ENCODE data around the gene BSDC1.

The BSDC1 gene

DNA sequence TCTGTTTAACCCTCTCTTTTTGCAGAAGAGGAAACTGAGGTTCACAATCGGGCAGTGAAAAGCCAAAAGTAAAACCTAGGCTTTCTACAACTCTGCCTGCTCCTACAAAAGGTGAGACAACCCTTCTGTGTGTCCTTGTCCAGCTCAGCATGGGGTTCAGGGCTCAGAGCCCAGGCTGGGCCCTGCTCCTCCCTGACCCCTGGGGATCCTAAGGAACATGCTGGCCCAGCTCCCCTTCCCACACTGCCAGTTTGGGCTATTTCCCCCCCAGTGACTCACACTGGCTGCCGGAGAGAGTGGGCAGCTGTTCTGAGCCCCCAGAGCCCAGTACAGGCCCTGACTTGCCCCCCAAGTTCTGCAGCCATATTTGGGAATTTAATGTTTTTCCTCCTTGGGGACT lies 40.8 kb downstream of the BSDC1 start:
- H3K4me2 ChIP-seq (ENCODE audit: insufficient read depth, low read length): no peak overlapping the region
- H3K4me1 ChIP-seq (ENCODE audit: insufficient read depth, low read length): peaks cover 20% of the 10 kb centered on the region
- no peak overlapping the region for H3K4me3 ChIP-seq (ENCODE audit: low read depth in 1 of 2, low read length in 2 of 2)
- H3K27me3 ChIP-seq (ENCODE audit: insufficient read depth, low read length, poor library complexity): no peaks in the 10 kb centered on the region
- no peak for ATAC-seq (ENCODE audit: insufficient read depth, low read depth)
- H3K27ac ChIP-seq (ENCODE audit: low read length): no peak overlapping the region
- TF ChIP-seq EZH2 (IDR thresholded peaks at IDR 0.05; ENCODE audit: borderline replicate concordance, low read depth, low read length, severe bottlenecking): no peak
- TF ChIP-seq, protein P1, sequence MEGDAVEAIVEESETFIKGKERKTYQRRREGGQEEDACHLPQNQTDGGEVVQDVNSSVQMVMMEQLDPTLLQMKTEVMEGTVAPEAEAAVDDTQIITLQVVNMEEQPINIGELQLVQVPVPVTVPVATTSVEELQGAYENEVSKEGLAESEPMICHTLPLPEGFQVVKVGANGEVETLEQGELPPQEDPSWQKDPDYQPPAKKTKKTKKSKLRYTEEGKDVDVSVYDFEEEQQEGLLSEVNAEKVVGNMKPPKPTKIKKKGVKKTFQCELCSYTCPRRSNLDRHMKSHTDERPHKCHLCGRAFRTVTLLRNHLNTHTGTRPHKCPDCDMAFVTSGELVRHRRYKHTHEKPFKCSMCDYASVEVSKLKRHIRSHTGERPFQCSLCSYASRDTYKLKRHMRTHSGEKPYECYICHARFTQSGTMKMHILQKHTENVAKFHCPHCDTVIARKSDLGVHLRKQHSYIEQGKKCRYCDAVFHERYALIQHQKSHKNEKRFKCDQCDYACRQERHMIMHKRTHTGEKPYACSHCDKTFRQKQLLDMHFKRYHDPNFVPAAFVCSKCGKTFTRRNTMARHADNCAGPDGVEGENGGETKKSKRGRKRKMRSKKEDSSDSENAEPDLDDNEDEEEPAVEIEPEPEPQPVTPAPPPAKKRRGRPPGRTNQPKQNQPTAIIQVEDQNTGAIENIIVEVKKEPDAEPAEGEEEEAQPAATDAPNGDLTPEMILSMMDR (IDR thresholded peaks at IDR 0.05; ENCODE audit: borderline replicate concordance, extremely low read depth, low read length, poor library complexity, severe bottlenecking): no peak
- no peak overlapping the region for H2AFZ ChIP-seq (ENCODE audit: low read depth, low read length)
- peaks cover 4% of the 10 kb centered on the region for H3K79me2 ChIP-seq (ENCODE audit: insufficient read depth, low read length)
- H3K9ac ChIP-seq (ENCODE audit: low read depth, low read length): no peak overlapping the region
- no peaks in the 10 kb centered on the region for H4K20me1 ChIP-seq (ENCODE audit: insufficient read depth, low read length)
- no peaks in the 10 kb centered on the region for H3K36me3 ChIP-seq (ENCODE audit: insufficient read depth, low read length)
- DNase-seq: no peak
- H3K9me3 ChIP-seq (ENCODE audit: insufficient read depth, low read length, severe bottlenecking): no peaks in the 10 kb centered on the region

DNA sequence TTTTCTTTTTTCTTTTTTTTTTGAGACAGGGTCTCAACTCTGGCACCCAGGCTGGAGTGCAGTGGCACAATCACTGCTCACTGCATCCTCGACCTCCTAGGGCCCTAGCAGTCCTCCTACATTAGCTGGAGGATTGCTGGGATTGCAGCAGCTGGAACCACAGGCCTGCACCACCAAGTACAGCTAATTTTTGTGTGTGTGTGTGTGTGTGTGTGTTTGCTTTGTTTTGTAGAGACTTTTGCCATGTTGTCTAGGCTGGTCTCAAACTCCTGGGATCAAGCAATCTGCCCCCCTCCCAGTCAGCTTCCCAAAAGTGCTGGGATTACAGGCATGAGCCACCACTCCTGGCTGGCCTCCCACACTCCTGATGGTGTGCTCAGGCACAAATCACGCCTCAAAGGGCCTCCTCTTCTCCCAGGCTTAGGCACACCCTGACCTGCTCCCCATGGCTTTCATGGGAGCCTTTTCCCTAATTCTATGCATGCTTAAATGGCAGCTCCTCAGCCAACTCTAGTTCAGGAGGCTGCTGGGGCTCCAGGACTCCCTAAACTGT lies 41.3 kb downstream of the BSDC1 start:
- H3K4me3 ChIP-seq (ENCODE audit: low read depth in 1 of 2, low read length in 2 of 2): no peak overlapping the region
- H3K4me1 ChIP-seq (ENCODE audit: insufficient read depth, low read length): peaks cover 20% of the 10 kb centered on the region
- TF ChIP-seq, protein P1 (IDR thresholded peaks at IDR 0.05; ENCODE audit: borderline replicate concordance, extremely low read depth, low read length, poor library complexity, severe bottlenecking): no peak
- no peak for TF ChIP-seq EZH2 (IDR thresholded peaks at IDR 0.05; ENCODE audit: borderline replicate concordance, low read depth, low read length, severe bottlenecking)
- no peak overlapping the region for H3K27ac ChIP-seq (ENCODE audit: low read length)
- H3K79me2 ChIP-seq (ENCODE audit: insufficient read depth, low read length): peaks cover 4% of the 10 kb centered on the region
- no peak overlapping the region for H3K4me2 ChIP-seq (ENCODE audit: insufficient read depth, low read length)
- no peaks in the 10 kb centered on the region for H3K27me3 ChIP-seq (ENCODE audit: insufficient read depth, low read length, poor library complexity)
- no peak overlapping the region; the same call in 1 of the 2 replicates for H3K9ac ChIP-seq (ENCODE audit: low read depth, low read length)
- DNase-seq (no peak), ATAC-seq (ENCODE audit: insufficient read depth, low read depth) (no peak)
- H2AFZ ChIP-seq (ENCODE audit: low read depth, low read length): no peak overlapping the region
- no peaks in the 10 kb centered on the region for H4K20me1 ChIP-seq (ENCODE audit: insufficient read depth, low read length)
- H3K36me3 ChIP-seq (ENCODE audit: insufficient read depth, low read length): no peaks in the 10 kb centered on the region
- H3K9me3 ChIP-seq (ENCODE audit: insufficient read depth, low read length, severe bottlenecking): no peaks in the 10 kb centered on the region

DNA sequence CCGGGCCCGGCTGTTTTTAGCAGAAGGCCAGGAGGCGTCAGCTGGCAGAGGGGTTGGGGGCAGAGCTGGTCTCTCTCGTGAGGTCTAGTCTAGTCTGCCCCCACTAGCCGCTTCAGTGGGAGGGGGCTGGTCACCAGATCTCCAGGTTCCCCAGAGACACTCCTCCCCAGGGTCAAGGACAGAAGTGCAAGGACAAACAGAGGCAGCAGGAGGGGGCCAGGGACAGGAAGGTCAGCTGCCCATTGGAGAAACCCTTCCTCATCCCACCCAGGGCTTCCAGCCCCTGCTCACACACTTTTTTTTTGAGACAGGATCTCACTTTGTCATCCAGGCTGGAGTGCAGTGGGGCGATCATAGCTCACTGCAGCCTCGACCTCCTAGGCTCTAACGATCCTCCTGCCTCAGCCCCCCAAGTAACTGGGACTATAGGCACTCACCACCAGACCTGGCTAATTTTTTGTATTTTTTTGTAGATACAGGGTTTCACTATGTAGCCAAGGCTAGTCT lies 41.9 kb downstream of the BSDC1 start:
- Histone ChIP-seq H3K4me3 (ENCODE audit: low read depth in 1 of 2, low read length in 2 of 2) (peak overlapping the region in 1 of 2 experiments; percentile 63; a peak in 2 of 4 replicates), H3K9ac (ENCODE audit: low read depth, low read length) (peak overlapping the region; percentile 91), H3K27ac (ENCODE audit: low read length) (no peak overlapping the region), H3K4me2 (ENCODE audit: insufficient read depth, low read length) (peak overlapping the region; percentile 95), H2AFZ (ENCODE audit: low read depth, low read length) (0 out of 2 replicates have a peak overlapping the region, but pooled peaks have one; percentile 81), H3K9me3 (ENCODE audit: insufficient read depth, low read length, severe bottlenecking) (no peaks in the 10 kb centered on the region), H3K79me2 (ENCODE audit: insufficient read depth, low read length) (peaks cover 4% of the 10 kb centered on the region), H3K36me3 (ENCODE audit: insufficient read depth, low read length) (no peaks in the 10 kb centered on the region), H3K4me1 (ENCODE audit: insufficient read depth, low read length) (peaks cover 20% of the 10 kb centered on the region), H3K27me3 (ENCODE audit: insufficient read depth, low read length, poor library complexity) (no peaks in the 10 kb centered on the region), H4K20me1 (ENCODE audit: insufficient read depth, low read length) (no peaks in the 10 kb centered on the region)
- no peak for DNase-seq
- no peak for ATAC-seq (ENCODE audit: insufficient read depth, low read depth)
- no peak for TF ChIP-seq EZH2 (IDR thresholded peaks at IDR 0.05; ENCODE audit: borderline replicate concordance, low read depth, low read length, severe bottlenecking)
- TF ChIP-seq, protein P1 (IDR thresholded peaks at IDR 0.05; ENCODE audit: borderline replicate concordance, extremely low read depth, low read length, poor library complexity, severe bottlenecking): no peak

Measured in DND-41 (cell line).